Inferior parietal cortex (tissue), 1 donor: ENCODE measurements around the gene QPRT.
"Not testable (repeated sequence)": the region's sequence is repeated elsewhere in the genome, so short reads cannot be mapped to it uniquely, and the experiment has no call there.

ENCODE experiments used
- DNase-seq: peaks from one replicate; pipeline ENCODE4 v3.0.0-alpha.2; 2016; ENCODE audit errors: extremely low spot score

Gene QPRT

GRCh38 chr16:29678691-29679267, at the start of gene QPRT:
QPRT (plus strand) TSS chr16:29679180; CDS start chr16:29679198, 18 bp downstream.
- DNase-seq: peak; percentile 33

DNA sequence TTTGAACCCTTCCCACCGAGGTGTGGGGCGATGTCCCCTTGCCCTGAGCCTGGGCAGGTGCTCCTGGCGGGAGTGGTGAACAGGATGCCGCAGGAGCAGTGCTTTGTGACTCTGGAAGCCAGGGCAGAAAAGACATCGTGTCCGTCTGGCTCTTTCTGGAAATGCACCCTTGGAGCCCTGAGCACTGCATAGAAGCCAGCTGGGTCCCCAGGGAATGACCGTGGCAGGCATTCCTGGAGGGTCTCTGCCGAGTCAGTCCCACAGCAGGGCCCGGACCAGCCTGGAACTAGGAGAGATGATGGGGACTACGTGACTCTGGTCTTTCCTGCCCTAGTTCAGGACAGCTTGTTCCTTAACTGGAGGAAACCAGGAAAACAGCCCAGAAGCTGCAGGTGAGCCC, 49.7 kb upstream of the QPRT start:
- not testable (repeated sequence) for DNase-seq

DNA sequence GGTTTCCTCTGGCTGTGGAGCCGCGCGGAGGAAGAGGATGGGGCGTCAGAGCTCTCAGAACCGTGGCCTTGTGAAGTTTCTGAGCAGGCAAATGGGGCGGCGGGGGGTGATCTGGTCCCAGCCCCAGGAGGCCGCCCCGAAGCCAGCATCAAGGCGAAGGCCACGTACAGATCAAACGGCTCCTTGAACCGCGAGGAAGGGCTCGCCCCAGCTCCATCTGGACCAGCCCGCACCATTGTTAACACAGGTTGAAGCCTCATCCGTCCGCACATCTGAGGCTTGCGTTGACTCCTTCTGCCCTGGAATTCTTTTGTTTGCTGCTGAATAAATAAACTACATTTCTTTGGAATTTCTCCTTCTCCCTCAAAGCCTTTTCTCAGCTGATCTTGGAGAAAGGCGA, 47.3 kb upstream of the QPRT start:
- DNase-seq: not testable (repeated sequence)

DNA sequence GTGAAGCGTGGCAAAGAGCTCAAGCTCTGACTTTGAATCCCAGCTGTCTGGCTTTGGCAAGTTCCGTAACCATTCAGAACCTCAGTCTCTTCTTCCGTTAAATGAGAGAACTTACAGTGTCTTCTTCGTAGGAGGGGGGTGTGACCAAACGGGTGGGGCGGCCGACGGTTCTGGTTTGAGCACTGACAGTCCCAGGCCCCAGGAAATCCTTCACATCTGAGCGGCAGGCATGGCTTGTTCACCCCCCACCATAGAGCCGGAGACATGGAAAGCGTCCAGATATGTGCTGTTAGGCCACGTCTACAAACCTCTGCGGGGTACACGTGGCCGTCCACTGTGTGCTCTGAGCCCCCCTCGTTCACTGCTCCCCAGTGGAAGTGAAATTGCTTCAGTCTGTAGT, 43.1 kb upstream of the QPRT start:
- DNase-seq: not testable (repeated sequence)

- not testable (repeated sequence) for DNase-seq
Measured at GRCh38 chr16:29636368-29636767, 42.6 kb upstream of the QPRT start.

- DNase-seq: not testable (repeated sequence)
Measured at GRCh38 chr16:29638751-29639150, 40.2 kb upstream of the QPRT start.

GRCh38 chr16:29641561-29641960, 37.4 kb upstream of the QPRT start:
- no peak for DNase-seq

- DNase-seq: no peak
Measured at GRCh38 chr16:29643596-29643995, 35.4 kb upstream of the QPRT start.

GRCh38 chr16:29644338-29644857, 34.6 kb upstream of the QPRT start:
- no peak for DNase-seq

- DNase-seq: no peak
Measured at GRCh38 chr16:29644973-29645693, 33.8 kb upstream of the QPRT start.

- DNase-seq: peak; percentile 29
Measured at GRCh38 chr16:29645694-29646187, 33.2 kb upstream of the QPRT start.

GRCh38 chr16:29646947-29647346, 32.0 kb upstream of the QPRT start:
- DNase-seq: no peak

GRCh38 chr16:29649588-29650494, 29.1 kb upstream of the QPRT start:
- DNase-seq: no peak

DNA sequence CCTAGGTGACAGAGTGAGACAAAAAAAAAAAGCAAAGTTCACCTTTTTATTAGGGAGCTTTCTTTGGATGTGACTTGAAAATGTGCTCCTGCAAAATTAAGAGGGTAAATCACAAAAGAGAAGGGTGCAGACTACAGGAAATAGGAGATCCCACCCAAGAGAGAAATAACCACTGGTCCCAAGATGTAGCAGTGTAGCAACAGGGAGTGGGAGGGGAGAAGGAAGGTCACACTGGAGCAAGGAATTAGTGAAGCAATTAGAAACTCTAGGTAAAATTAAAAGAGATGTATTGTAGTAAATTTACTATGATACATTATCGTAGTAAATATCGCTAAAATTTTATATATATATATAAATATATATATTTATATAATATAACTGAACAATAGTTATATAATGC, 28.2 kb upstream of the QPRT start:
- no peak for DNase-seq

DNA sequence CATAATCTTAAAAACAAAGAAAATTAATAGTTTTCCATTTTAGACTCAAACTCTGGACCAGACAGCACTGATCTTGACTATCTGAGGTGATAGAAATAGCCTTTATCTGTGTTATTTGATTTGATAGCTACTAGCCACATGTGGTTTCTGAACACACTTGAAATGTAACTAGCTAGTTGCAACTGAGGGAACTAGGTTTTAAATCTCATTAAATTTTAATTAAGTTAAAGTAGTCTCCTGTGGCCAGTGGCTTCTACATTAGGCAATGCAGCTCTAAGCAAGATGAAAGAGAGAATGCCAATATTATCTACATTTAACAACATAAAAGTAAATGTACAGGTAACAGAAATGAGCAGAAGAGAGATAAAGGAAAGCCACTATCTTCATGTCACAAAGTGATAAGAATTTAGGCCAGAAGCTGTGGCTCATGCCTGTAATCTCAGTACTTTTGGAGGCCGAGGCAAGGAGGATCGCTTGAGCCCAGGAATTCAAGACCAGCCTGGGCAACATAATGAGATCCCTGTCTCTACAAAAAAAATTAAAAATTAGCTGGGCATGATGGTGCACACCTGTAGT, 27.1 kb upstream of the QPRT start:
- DNase-seq: no peak

DNA sequence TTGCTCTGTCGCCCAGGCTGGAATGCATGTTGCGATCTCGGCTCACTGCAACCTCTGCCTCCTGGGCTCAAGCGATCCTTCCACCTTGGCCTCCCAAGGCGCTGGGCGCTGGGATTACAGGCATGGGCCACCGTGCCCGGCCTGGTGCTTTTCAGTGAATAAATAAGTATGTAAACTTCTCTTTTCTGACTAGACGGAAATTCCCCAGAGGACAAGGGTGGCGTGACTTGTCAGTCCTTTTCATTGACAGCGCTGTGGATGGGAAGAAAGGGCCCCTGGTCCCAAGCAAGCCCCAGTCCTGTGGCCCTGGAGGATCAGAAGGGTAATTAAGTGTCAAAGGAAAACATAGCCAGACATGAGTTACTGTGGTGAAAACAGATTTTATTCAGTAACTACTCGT, 25.5 kb upstream of the QPRT start:
- DNase-seq: no peak

DNA sequence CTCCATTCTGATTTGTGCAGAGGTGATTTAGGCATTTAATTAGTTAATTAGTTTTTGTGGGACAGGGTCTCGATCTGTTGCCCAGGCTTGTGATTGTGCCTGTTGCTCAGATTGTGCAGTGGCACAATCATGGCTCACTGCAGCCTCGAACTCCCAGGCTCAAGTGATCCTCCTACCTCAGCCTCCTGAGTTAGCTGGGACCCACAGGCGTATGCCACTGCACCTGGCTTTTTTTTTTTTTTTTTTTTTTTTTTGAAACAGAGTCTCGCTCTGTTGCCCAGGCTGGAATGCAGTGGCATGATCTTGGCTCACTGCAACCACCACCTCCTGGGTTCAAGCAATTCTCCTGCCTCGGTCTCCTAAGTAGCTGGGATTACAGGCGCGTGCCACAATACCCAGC, 25.1 kb upstream of the QPRT start:
- not testable (repeated sequence) for DNase-seq

DNA sequence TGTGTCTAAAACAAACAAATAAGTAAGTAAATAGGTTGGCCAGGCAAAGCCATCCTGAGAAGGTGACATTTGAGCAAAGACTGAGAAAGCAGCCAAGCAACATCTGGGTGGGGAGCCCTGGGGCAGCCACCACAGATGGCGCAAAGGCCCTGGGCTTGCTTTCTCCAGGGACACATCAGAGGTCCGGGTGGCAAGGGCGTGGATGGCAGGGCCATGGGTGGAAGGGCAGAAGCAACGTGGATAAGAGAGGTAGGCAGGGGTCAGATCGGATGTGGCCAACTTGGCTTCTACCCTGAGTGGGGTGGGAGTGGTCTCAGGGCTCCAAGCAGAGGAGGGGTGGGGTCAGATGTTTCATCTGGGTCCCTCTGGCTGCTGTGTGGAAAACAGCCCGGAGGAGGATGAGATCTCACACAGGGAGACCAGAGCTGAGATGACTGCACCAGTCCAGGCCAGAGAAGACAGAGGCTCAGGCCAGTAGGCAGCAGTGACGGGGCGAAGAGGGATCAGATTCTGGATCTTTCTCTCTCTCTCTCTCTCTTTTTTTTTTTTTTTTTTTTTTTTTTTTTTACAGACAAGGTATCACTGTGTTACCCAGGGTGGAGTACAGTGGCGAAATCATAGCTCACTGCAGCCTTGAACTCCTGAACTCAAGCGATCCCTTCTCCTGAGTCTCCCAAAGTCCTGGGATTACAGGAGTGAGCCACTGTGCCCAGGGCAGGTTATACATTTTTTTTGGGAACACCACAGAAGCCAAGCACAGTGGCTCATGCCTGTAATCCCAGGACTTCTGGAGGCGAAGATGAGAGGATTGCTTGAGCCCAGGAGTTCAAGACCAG, 22.1 kb upstream of the QPRT start:
- DNase-seq: no peak

- DNase-seq: no peak
Measured at GRCh38 chr16:29658705-29659104, 20.3 kb upstream of the QPRT start.

DNA sequence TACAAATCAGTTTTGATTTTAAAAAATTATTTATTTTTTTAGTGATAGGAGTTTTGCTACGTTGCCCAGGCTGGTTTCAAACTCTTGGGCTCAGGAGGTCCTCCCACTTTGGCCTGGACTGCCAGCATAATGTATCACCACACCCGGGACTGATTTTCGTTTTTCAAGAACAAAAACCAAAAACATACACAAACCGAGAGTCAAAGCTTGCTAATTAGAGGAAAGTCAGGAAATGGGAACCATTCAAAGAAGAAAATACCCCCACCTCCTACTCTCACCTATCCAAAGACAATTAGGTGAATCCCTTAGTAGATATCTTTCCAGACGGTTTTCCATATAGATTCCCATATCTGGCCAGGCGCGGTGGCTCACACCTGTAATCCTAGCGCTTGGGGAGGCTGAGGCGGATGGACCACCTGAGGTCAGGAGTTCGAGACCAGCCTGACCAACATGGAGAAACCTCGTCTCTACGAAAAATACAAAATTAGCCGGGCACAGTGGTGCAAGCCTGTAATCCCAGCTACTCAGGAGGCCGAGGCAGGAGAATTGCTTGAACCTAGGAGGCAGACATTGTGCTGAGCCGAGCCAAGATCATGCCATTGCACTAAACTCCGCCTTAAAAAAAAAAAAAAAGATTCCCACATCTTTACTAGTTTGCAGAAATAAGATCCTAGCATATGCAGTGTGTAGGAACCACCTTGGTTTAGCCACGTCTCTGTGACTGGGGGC, 16.8 kb upstream of the QPRT start:
- DNase-seq: no peak
